ENCODE results near the gene PLEKHA7. TPM values are rescaled to one million over a fixed set of nuclear protein-coding genes. Genes with fewer than 3 reads are reported as not detected.

PLEKHA7 gene
- total RNA-seq, 1 donor from 2014 or later: 9.5 TPM

- peak; percentile 47 to 84 for DNase-seq (ENCODE audit: low spot score in 2 of 2)
- Histone ChIP-seq H3K4me3 (no peak overlapping the region), H3K4me1 (peaks cover 0 to 13% of the 10 kb centered on the region in 2 donors), H3K9me3 (no peaks in the 10 kb centered on the region), H3K27me3 (no peaks in the 10 kb centered on the region), H3K36me3 (no peaks in the 10 kb centered on the region), H3K27ac (peak overlapping the region in 1 of 2 donors; percentile 42)
- no peak for TF ChIP-seq CTCF (IDR thresholded peaks at IDR 0.05)
- intact Hi-C loops (cut with DNase I): loop anchor here (2.0 kb wide), 1 partner anchor 21 kb away; no protein-coding TSS in a partner anchor
Measured at GRCh38 chr11:16809886-16810668, 204.1 kb downstream of the PLEKHA7 start.

GRCh38 chr11:16807306-16807705 is 206.9 kb downstream of the PLEKHA7 start:
- Histone ChIP-seq H3K4me1 (peaks cover 0 to 13% of the 10 kb centered on the region in 2 donors), H3K27ac (no peak overlapping the region)

GRCh38 chr11:16806791-16807190 is 207.4 kb downstream of the PLEKHA7 start:
- Histone ChIP-seq H3K36me3 (peaks cover 0 to under 1% of the 10 kb centered on the region in 2 donors), H3K4me3 (no peak overlapping the region), H3K27me3 (no peaks in the 10 kb centered on the region), H3K4me1 (peaks cover 0 to 13% of the 10 kb centered on the region in 2 donors), H3K27ac (no peak overlapping the region), H3K9me3 (no peaks in the 10 kb centered on the region)
- DNase-seq (ENCODE audit: low spot score in 2 of 2): peak in 1 of 2 donors; percentile 65
- intact Hi-C loops (cut with DNase I): no loop called here
- TF ChIP-seq CTCF (IDR thresholded peaks at IDR 0.05): no peak

More at GRCh38 chr11:16807306-16807705, 206.9 kb downstream of the PLEKHA7 start:
- no peak for DNase-seq (ENCODE audit: low spot score in 2 of 2)
- H3K27me3 ChIP-seq: no peaks in the 10 kb centered on the region
- no peak overlapping the region for H3K4me3 ChIP-seq
- intact Hi-C loops (cut with DNase I): no loop called here
- no peak for TF ChIP-seq CTCF (IDR thresholded peaks at IDR 0.05)
- H3K36me3 ChIP-seq: no peaks in the 10 kb centered on the region
- H3K9me3 ChIP-seq: no peaks in the 10 kb centered on the region

GRCh38 chr11:16805938-16806337 is 208.3 kb downstream of the PLEKHA7 start:
- Histone ChIP-seq H3K36me3 (peaks cover 0 to 3% of the 10 kb centered on the region in 2 donors), H3K4me3 (no peak overlapping the region), H3K27ac (no peak overlapping the region), H3K27me3 (no peaks in the 10 kb centered on the region), H3K4me1 (peaks cover 0 to 13% of the 10 kb centered on the region in 2 donors), H3K9me3 (no peaks in the 10 kb centered on the region)
- intact Hi-C loops (cut with DNase I): no loop called here
- no peak for TF ChIP-seq CTCF (IDR thresholded peaks at IDR 0.05)
- DNase-seq (ENCODE audit: low spot score in 2 of 2): no peak

GRCh38 chr11:16804104-16804947 is 209.9 kb downstream of the PLEKHA7 start:
- Histone ChIP-seq H3K27ac (no peak overlapping the region), H3K4me1 (peaks cover 0 to 6% of the 10 kb centered on the region in 2 donors), H3K9me3 (no peaks in the 10 kb centered on the region), H3K36me3 (peaks cover 0 to 3% of the 10 kb centered on the region in 2 donors), H3K27me3 (no peaks in the 10 kb centered on the region), H3K4me3 (no peak overlapping the region)
- DNase-seq (ENCODE audit: low spot score in 2 of 2): no peak
- intact Hi-C loops (cut with DNase I): no loop called here
- TF ChIP-seq CTCF (IDR thresholded peaks at IDR 0.05): no peak

All from ascending aorta (tissue), 2 donors.